Endothelial cell of umbilical vein (primary cell): Measurements from ENCODE around the gene FARP2. TPM values are rescaled to one million over a fixed set of nuclear protein-coding genes. Genes with fewer than 3 reads are reported as not detected.

ENCODE experiments used
- BruUV-seq: library from RNA; stranded (reverse); fragments of 400-500 nt; replicated peaks from 2 replicates; lab custom pipeline; 2021; lab: Mats Ljungman, UMichigan
- CTCF ChIA-PET: fragments of 300-600, 350-600 bp; sonication (Branson Sonifier 250); formaldehyde crosslinking; loops from one replicate; lab custom pipeline; 2021; ENCODE audit warnings: antibody characterized with exemption, inconsistent platforms; lab: Charles Lee
- POLR2A ChIA-PET: fragments of 300-600, 350-600 bp; sonication (Branson Sonifier 250); formaldehyde crosslinking; loops from one replicate; lab custom pipeline; 2021; ENCODE audit warnings: antibody characterized with exemption, inconsistent platforms; lab: Charles Lee
- DNase-seq: peaks from one replicate; pipeline ENCODE4 v3.0.0-alpha.2; 2011; ENCODE audit warnings: low read depth, low spot score
- FAIRE-seq: peaks from 2 replicates; lab custom pipeline; 2011; peaks lifted over from hg19 to GRCh38; lab: Jason Lieb, UNC
- H2AFZ ChIP-seq: 2 replicates; pipeline ENCODE4 v1.6.0; 2012; ENCODE audit warnings: low read depth, low read length, control low read depth, inconsistent platforms
- H3K27ac ChIP-seq: 2 replicates; pipeline ENCODE4 v1.5.1; 2011; ENCODE audit warnings: low read depth, mild to moderate bottlenecking, control low read depth, low read length, moderate library complexity; ENCODE audit not compliant: insufficient read depth
- H3K27me3 ChIP-seq, 2 experiments: 2 replicates each; pipeline versions ENCODE4 v1.6.0 to v1.6.1; 2011; ENCODE audit warnings: low read length in 2 of 2, mixed read lengths in 1 of 2; ENCODE audit not compliant: control insufficient read depth in 2 of 2, insufficient read depth in 2 of 2
- H3K36me3 ChIP-seq, 2 experiments: 2 replicates in 1 of 2; 3 replicates in 1 of 2; pipeline ENCODE4 v1.5.1; 2011; ENCODE audit warnings: low read length in 2 of 2, mild to moderate bottlenecking in 1 of 2, moderate library complexity in 1 of 2; ENCODE audit not compliant: control insufficient read depth in 2 of 2, insufficient read depth in 2 of 2; ENCODE audit errors: extremely low read depth in 1 of 2
- H3K4me1 ChIP-seq: 3 replicates; pipeline ENCODE4 v1.5.1; 2011; ENCODE audit warnings: mild to moderate bottlenecking, low read length; ENCODE audit not compliant: control insufficient read depth, insufficient read depth; ENCODE audit errors: extremely low read depth
- H3K4me2 ChIP-seq: 2 replicates; pipeline ENCODE4 v1.6.1; 2011; ENCODE audit warnings: low read length, control low read depth, mixed read lengths; ENCODE audit not compliant: insufficient read depth
- H3K4me3 ChIP-seq, 3 experiments: fragments of 200-600 bp in 1 of 3; sonication (generic), shearing (Covaris generic) in 1 of 3; replicated peaks in 1 of 3; 2 replicates each; pipeline ENCODE4 v1.5.1; 2011 to 2016; ENCODE audit warnings: control low read depth in 3 of 3, low read length in 3 of 3, mild to moderate bottlenecking in 2 of 3, inconsistent platforms in 1 of 3, low read depth in 1 of 3, moderate library complexity in 1 of 3; ENCODE audit not compliant: insufficient read depth in 1 of 3
- H3K79me2 ChIP-seq: 2 replicates; pipeline ENCODE4 v1.6.0; 2012; ENCODE audit warnings: low read length, inconsistent platforms; ENCODE audit not compliant: control insufficient read depth, insufficient read depth
- H3K9ac ChIP-seq: replicated peaks from 2 replicates; pipeline ENCODE3; 2011; ENCODE audit warnings: low read length, control low read depth; ENCODE audit not compliant: insufficient read depth; ENCODE audit errors: extremely low read depth
- H3K9me1 ChIP-seq: replicated peaks from 3 replicates; pipeline ENCODE4 v1.6.0; 2011; ENCODE audit warnings: mild to moderate bottlenecking, low read length; ENCODE audit not compliant: control insufficient read depth, insufficient read depth; ENCODE audit errors: extremely low read depth
- H3K9me3 ChIP-seq: replicated peaks from 2 replicates; pipeline ENCODE4 v1.5.1; 2012; ENCODE audit warnings: low read length, inconsistent platforms; ENCODE audit not compliant: control insufficient read depth, insufficient read depth
- H4K20me1 ChIP-seq: replicated peaks from 2 replicates; pipeline ENCODE3; 2011; ENCODE audit warnings: mild to moderate bottlenecking, low read length; ENCODE audit not compliant: control insufficient read depth, insufficient read depth; ENCODE audit errors: extremely low read depth
- EZH2 ChIP-seq: IDR thresholded peaks from 2 replicates; pipeline ENCODE4 v1.6.1; 2012; ENCODE audit warnings: borderline replicate concordance, low read depth, mild to moderate bottlenecking, moderate library complexity, low read length, inconsistent platforms; ENCODE audit not compliant: severe bottlenecking
- FOS ChIP-seq: IDR thresholded peaks from 2 replicates; pipeline ENCODE4 v1.6.1; 2011; ENCODE audit warnings: mild to moderate bottlenecking, low read length, moderate library complexity, borderline replicate concordance; ENCODE audit not compliant: insufficient read depth
- GATA2 ChIP-seq: IDR thresholded peaks from 2 replicates; pipeline ENCODE4 v1.7.0; 2011; ENCODE audit warnings: low read depth, mild to moderate bottlenecking, moderate library complexity, mixed read lengths, low read length; ENCODE audit not compliant: insufficient read length, insufficient read depth
- JUN ChIP-seq: IDR thresholded peaks from 2 replicates; pipeline ENCODE4 v1.6.1; 2011; ENCODE audit warnings: borderline replicate concordance, low read depth; ENCODE audit not compliant: insufficient read length, insufficient read depth
- MYC ChIP-seq: IDR thresholded peaks from one replicate; pipeline ENCODE4 v1.6.1; 2011; ENCODE audit warnings: mild to moderate bottlenecking, low read depth, low read length
- POLR2A ChIP-seq: IDR thresholded peaks from 2 replicates; pipeline ENCODE4 v1.6.1; 2012; ENCODE audit warnings: low read depth, mild to moderate bottlenecking, control low read depth, low read length
- POLR2AphosphoS5 ChIP-seq: IDR thresholded peaks from 2 replicates; pipeline ENCODE4 v1.6.1; 2012; ENCODE audit warnings: low read depth, mild to moderate bottlenecking, control low read depth, low read length, moderate library complexity; ENCODE audit not compliant: insufficient read depth
- dilution Hi-C: fragments of 300-500 bp; cut with MboI; formaldehyde crosslinking; loops from one replicate; pipeline ENCODE4 v1.15.0; 2019; ENCODE audit warnings: low sequenced_read_pairs; ENCODE audit not compliant: extremely low pct_ligation_motif_present
- intact Hi-C: fragments of 100-400 bp; cut with micrococcal nuclease; formaldehyde crosslinking; loops from one replicate; pipeline ENCODE4 v1.10.0; 2022
- polyA plus RNA-seq, 4 experiments: library from polyadenylated mRNA; depleted of rRNA in 3 of 4; stranded (reverse) in 3 of 4; unstranded in 1 of 4; fragments of >200 nt; gene quantifications; 2 replicates each; pipeline versions ENCODE4 v1.2.1 to v1.2.3, GENCODE V29; 2011 to 2012; ENCODE audit warnings: missing spikeins in 1 of 4
- total RNA-seq: library from RNA; stranded (reverse); gene quantifications from 2 replicates; pipeline ENCODE4 v1.2.3, GENCODE V29; 2021
- TF ChIP-seq, protein P1 (sequence below), 2 donors: IDR thresholded peaks; 1 replicate in 1 of 2; 2 replicates in 1 of 2; pipeline ENCODE4 v1.5.1; 2011; ENCODE audit warnings: low read length in 2 of 2, mild to moderate bottlenecking in 2 of 2, moderate library complexity in 2 of 2, control low read depth in 1 of 2, inconsistent platforms in 1 of 2, low read depth in 1 of 2; ENCODE audit not compliant: insufficient read depth in 1 of 2; ENCODE audit errors: extremely low read depth in 1 of 2
- TF ChIP-seq, protein P2 (sequence below): IDR thresholded peaks from 2 replicates; pipeline ENCODE4 v1.6.1; 2011; ENCODE audit not compliant: insufficient read depth, insufficient read length

Gene FARP2
- total and polyA plus RNA-seq, 2 donors (not counting 3 experiments of a cell fraction or from before 2014, with no cell fraction given), result 15.3 to 45.3 TPM

DNA sequence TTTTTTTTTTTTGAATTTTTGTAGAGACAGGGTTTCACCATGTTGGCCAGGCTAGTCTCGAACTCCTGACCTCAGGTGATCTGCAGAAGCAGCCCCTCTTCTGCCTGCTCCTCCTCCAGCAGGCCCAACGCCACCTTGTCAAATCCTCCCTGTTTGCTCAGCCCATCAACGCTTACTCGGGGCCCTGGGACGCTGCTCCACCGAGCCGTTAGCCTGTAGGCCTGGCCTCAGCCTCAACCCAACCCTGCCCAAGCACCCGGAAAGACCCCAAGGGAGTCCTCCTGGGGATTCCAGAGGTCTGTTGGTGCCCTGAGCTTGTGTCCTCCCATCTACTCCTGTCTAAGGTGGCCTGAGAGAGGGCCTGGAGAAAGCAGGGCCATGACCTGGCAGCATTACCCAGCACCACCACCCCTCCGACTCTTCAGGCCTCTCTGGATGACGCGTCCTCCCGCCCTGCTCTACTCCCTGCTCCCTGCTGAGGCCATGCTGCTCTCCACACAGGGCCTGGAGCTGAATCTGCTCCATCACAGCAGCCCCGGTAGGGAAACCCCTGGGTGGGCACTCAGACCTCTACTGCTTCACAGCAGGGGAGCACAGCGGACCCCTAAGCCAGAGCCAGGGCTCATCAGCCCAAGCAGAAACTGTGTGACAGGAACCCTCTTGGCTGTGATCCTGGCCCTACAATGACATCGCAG is 149.1 kb downstream of the FARP2 start:
- H3K4me2 ChIP-seq, result no peak overlapping the region
- no peaks in the 10 kb centered on the region for H3K9me1 ChIP-seq
- H4K20me1 ChIP-seq, result no peaks in the 10 kb centered on the region
- intact Hi-C loops, result loop anchor here (5.0 to 10.0 kb wide), 2 partner anchors 148 to 370 kb away; partner anchors contain the start of gene FARP2
- H3K79me2 ChIP-seq, result peaks cover 60% of the 10 kb centered on the region
- peaks cover 0 to 18% of the 10 kb centered on the region in 2 experiments for H3K36me3 ChIP-seq
- POLR2A ChIA-PET, result no interaction called here
- H3K4me3 ChIP-seq, result no peak overlapping the region
- H3K4me1 ChIP-seq, result peaks cover 16% of the 10 kb centered on the region
- H2AFZ ChIP-seq, result no peak overlapping the region
- dilution Hi-C loops, result no loop called here
- no peaks in the 10 kb centered on the region for H3K27me3 ChIP-seq
- CTCF ChIA-PET, result no interaction called here
- no peak overlapping the region for H3K9ac ChIP-seq
- BruUV-seq, result no TSS peak
- DNase-seq (no peak), FAIRE-seq (no peak)
- TF ChIP-seq EZH2, result no peak
- no peak for TF ChIP-seq GATA2
- TF ChIP-seq JUN, result no peak
- TF ChIP-seq, protein P1, sequence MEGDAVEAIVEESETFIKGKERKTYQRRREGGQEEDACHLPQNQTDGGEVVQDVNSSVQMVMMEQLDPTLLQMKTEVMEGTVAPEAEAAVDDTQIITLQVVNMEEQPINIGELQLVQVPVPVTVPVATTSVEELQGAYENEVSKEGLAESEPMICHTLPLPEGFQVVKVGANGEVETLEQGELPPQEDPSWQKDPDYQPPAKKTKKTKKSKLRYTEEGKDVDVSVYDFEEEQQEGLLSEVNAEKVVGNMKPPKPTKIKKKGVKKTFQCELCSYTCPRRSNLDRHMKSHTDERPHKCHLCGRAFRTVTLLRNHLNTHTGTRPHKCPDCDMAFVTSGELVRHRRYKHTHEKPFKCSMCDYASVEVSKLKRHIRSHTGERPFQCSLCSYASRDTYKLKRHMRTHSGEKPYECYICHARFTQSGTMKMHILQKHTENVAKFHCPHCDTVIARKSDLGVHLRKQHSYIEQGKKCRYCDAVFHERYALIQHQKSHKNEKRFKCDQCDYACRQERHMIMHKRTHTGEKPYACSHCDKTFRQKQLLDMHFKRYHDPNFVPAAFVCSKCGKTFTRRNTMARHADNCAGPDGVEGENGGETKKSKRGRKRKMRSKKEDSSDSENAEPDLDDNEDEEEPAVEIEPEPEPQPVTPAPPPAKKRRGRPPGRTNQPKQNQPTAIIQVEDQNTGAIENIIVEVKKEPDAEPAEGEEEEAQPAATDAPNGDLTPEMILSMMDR (IDR thresholded peaks at IDR 0.05; ENCODE audit: extremely low read depth in 1 of 2, insufficient read depth in 1 of 2, low read depth in 1 of 2, low read length in 2 of 2), result no peak
- no peak for TF ChIP-seq FOS
- no peak for TF ChIP-seq POLR2AphosphoS5
- no peak for TF ChIP-seq MYC
- no peak for TF ChIP-seq POLR2A
- TF ChIP-seq, protein P2, sequence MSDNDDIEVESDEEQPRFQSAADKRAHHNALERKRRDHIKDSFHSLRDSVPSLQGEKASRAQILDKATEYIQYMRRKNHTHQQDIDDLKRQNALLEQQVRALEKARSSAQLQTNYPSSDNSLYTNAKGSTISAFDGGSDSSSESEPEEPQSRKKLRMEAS, result no peak
- no peaks in the 10 kb centered on the region for H3K9me3 ChIP-seq
- no peak overlapping the region for H3K27ac ChIP-seq
